ENCODE results near the gene SCYL3. TPM values are rescaled to one million over a fixed set of nuclear protein-coding genes. Genes with fewer than 3 reads are reported as not detected.
A peak's percentile ranks its signal among the peaks of the same experiment; 100 is the strongest.
"Not testable (repeated sequence)": the region's sequence is repeated elsewhere in the genome, so short reads cannot be mapped to it uniquely, and the experiment has no call there.

Gene SCYL3
- total and polyA plus RNA-seq, 2 donors = 7.5 to 20.1 TPM

DNA sequence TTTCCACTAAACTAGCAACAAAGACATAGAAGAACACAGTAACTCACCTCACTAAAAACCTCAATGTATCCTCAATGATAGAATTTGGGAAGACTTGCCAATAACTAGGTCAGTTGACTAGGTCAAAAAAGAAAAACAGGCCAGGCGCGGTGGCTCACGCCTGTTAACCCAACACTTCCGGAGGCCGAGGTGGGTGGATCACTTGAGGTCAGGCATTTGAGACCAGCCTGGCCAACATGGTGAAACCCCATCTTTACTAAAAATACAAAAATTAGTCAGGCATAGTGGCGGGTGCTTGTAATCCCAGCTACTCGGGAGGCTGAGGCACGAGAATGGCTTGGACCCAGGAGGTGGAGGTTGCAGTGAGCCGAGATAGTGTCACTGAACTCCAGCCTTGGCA, 24.5 kb upstream of the SCYL3 start:
- 96% methylated on average over 9 of the region's 9 CpGs for WGBS
- H3K4me1 ChIP-seq (ENCODE audit: insufficient read depth); H3K27ac ChIP-seq (ENCODE audit: low read depth): not testable (repeated sequence)

GRCh38 chr1:169915150-169915549, 21.5 kb upstream of the SCYL3 start:
- H3K27ac ChIP-seq (ENCODE audit: low read depth) = no peak overlapping the region
- H3K36me3 ChIP-seq (ENCODE audit: insufficient read depth) = no peaks in the 10 kb centered on the region
- 52% methylated on average over 15 of the region's 15 CpGs for WGBS
- no peak overlapping the region for H3K4me3 ChIP-seq (ENCODE audit: low read depth, low read length)
- no peak for DNase-seq (ENCODE audit: extremely low spot score)
- H3K4me1 ChIP-seq (ENCODE audit: insufficient read depth) = no peaks in the 10 kb centered on the region

More for the DNA sequence above, 24.5 kb upstream of the SCYL3 start:
- H3K4me3 ChIP-seq (ENCODE audit: low read depth, low read length); DNase-seq (ENCODE audit: extremely low spot score); H3K36me3 ChIP-seq (ENCODE audit: insufficient read depth): not testable (repeated sequence)

GRCh38 chr1:169914531-169914930, 20.8 kb upstream of the SCYL3 start:
- DNase-seq (ENCODE audit: extremely low spot score) = no peak
- Histone ChIP-seq H3K36me3 (ENCODE audit: insufficient read depth) (no peaks in the 10 kb centered on the region), H3K4me1 (ENCODE audit: insufficient read depth) (no peaks in the 10 kb centered on the region), H3K27ac (ENCODE audit: low read depth) (no peak overlapping the region), H3K4me3 (ENCODE audit: low read depth, low read length) (no peak overlapping the region)
- WGBS = 55% methylated on average over 3 of the region's 3 CpGs

DNA sequence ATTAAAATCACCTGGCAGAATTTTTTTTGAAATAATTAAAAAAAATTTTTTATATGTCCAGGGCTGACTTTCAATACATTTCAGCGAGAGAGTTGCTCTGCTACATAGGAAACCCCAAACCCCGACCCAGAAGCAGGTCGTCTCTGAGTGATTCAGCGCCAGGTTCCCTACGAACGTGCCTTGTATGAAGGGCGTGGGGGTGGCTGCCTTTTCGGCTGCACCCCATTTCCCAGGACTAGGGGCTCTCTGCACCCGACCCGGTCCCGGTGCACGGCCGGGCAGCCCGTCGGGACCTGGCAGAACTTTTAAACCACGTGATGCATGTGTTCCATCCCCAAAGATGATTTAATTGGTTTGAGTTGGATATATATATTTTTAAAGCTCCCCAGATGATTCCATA, 15.8 kb upstream of the SCYL3 start:
- Histone ChIP-seq H3K4me3 (ENCODE audit: low read depth, low read length) (no peak overlapping the region), H3K27ac (ENCODE audit: low read depth) (no peak overlapping the region), H3K4me1 (ENCODE audit: insufficient read depth) (no peaks in the 10 kb centered on the region), H3K36me3 (ENCODE audit: insufficient read depth) (no peaks in the 10 kb centered on the region)
- no peak for DNase-seq (ENCODE audit: extremely low spot score)
- WGBS = 89% methylated on average over 16 of the region's 16 CpGs

DNA sequence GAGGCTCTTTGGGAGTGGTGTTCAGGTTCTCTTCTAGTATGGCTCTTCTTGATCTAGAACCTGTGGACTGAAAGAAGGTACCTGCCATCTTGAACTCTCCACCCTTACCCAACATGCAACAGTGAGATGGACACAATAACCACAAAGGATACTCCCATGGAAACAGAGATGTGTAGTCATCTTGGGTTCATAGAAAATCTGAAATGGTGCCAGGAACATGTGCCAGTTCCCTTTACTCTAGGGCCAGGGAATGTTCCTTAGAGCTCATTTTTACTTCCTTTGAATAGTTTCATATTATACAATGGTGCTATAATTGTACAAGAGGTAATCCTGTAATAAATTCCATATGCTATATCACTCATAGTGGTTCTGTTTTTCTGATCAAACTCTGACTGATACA, 13.2 kb upstream of the SCYL3 start:
- no peaks in the 10 kb centered on the region for H3K4me1 ChIP-seq (ENCODE audit: insufficient read depth)
- H3K27ac ChIP-seq (ENCODE audit: low read depth) = no peak overlapping the region
- no peaks in the 10 kb centered on the region for H3K36me3 ChIP-seq (ENCODE audit: insufficient read depth)
- no peak for DNase-seq (ENCODE audit: extremely low spot score)
- no peak overlapping the region for H3K4me3 ChIP-seq (ENCODE audit: low read depth, low read length)

DNA sequence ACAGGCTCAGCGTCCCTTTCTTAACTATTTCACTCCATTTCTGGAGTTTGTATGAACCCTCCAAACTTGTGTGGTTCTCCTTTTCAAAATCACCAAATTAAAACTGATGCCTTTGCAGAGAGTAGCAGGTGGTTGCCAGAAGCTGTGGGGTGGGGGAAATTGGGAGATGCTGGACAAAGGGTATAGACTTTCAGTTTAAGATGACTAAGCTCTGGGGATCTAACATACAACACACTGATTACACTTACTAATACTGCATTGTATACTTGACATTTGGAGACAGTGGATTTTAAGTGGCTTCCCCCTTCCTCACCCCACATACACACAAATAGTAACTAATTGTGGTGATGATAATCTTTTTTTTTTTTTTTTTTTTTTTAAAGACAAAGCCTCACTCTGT, 11.1 kb upstream of the SCYL3 start:
- H3K4me1 ChIP-seq (ENCODE audit: insufficient read depth) = no peaks in the 10 kb centered on the region
- DNase-seq (ENCODE audit: extremely low spot score) = no peak
- H3K36me3 ChIP-seq (ENCODE audit: insufficient read depth) = no peaks in the 10 kb centered on the region
- WGBS = 85% methylated on average over 1 of the region's 1 CpG
- H3K4me3 ChIP-seq (ENCODE audit: low read depth, low read length) = no peak overlapping the region
- no peak overlapping the region for H3K27ac ChIP-seq (ENCODE audit: low read depth)

DNA sequence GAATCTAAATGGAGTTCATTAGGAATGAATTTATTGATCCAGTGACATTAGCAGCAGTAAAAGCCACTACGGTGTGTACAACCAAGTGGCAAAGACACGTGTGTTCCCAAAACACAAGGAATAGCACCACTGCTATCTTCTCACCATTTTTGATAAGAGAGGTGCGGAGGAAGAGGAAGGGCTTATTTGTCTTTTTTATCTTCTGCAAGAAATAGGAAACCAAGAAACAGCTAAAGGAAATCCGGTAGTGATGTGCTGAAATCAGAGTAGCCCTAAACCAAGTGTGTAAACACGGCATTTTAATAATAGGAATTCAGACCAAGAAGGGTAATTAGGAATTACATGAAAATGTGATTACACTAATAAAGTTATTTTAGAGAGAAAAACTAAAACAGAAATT, 9.1 kb upstream of the SCYL3 start:
- WGBS = 37% methylated on average over 5 of the region's 5 CpGs
- no peak overlapping the region for H3K4me3 ChIP-seq (ENCODE audit: low read depth, low read length)
- H3K36me3 ChIP-seq (ENCODE audit: insufficient read depth) = no peaks in the 10 kb centered on the region
- no peaks in the 10 kb centered on the region for H3K4me1 ChIP-seq (ENCODE audit: insufficient read depth)
- H3K27ac ChIP-seq (ENCODE audit: low read depth) = no peak overlapping the region
- DNase-seq (ENCODE audit: extremely low spot score) = no peak

GRCh38 chr1:169901115-169901514, 7.4 kb upstream of the SCYL3 start:
- H3K27ac ChIP-seq (ENCODE audit: low read depth) = no peak overlapping the region
- no peaks in the 10 kb centered on the region for H3K36me3 ChIP-seq (ENCODE audit: insufficient read depth)
- no peak for DNase-seq (ENCODE audit: extremely low spot score)
- no peak overlapping the region for H3K4me3 ChIP-seq (ENCODE audit: low read depth, low read length)
- H3K4me1 ChIP-seq (ENCODE audit: insufficient read depth) = no peaks in the 10 kb centered on the region

DNA sequence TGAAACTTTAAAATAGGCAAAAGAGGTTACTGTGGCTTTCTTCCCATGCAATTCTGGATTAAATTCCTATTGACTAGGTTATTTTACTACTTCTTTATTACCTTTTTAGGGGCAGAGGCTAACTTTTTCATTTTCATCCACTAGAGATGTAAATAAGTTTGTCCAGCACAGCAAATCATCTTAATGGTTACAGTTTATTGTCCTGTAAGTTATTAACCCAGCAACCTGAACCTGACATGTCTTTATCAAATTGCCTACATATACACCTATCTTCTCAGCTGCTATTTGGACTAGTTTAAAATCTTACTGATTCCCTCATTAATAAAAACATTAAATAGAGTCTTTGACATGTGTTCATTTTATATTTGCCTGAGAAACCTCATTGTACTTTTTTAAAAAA, 6.9 kb upstream of the SCYL3 start:
- Histone ChIP-seq H3K27ac (ENCODE audit: low read depth) (no peak overlapping the region), H3K4me1 (ENCODE audit: insufficient read depth) (no peaks in the 10 kb centered on the region), H3K4me3 (ENCODE audit: low read depth, low read length) (no peak overlapping the region), H3K36me3 (ENCODE audit: insufficient read depth) (no peaks in the 10 kb centered on the region)
- no peak for DNase-seq (ENCODE audit: extremely low spot score)

DNA sequence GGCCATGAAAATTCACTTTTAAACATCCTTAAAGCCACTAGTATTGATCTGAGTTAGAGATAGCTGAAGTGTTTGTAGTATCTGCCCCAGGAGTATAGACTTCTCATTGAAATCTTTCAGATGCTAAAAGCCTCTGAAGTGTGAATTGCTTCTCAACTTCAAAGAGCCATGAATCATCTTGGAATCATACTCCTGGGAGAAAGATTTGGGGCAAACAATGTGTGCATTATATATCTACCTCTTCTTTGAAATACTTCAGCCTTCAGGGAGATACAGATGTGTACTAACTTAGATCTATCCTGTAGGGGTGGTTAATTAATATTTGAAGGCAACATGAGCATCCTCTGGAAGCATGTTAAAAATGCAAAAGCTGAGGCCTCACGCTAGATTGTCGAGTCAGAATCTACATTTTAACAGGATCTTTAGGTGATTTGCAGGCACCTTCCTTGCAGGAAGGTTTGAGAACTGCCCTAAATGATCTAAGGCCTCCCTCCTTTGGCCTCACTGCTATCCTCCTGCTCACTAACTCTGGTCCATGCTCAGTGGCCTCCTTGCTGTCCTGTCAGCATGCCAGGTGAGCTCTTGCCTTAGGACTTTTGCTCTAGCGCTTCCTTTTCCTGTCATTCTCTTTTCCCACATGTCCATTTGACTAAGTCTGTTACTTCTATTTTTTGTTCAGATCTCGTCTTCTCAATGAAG, 6.0 kb upstream of the SCYL3 start:
- 63% methylated on average over 4 of the region's 4 CpGs for WGBS
- Histone ChIP-seq H3K4me1 (ENCODE audit: insufficient read depth) (no peaks in the 10 kb centered on the region), H3K4me3 (ENCODE audit: low read depth, low read length) (no peak overlapping the region), H3K27ac (ENCODE audit: low read depth) (no peak overlapping the region), H3K36me3 (ENCODE audit: insufficient read depth) (no peaks in the 10 kb centered on the region)
- DNase-seq (ENCODE audit: extremely low spot score) = no peak

DNA sequence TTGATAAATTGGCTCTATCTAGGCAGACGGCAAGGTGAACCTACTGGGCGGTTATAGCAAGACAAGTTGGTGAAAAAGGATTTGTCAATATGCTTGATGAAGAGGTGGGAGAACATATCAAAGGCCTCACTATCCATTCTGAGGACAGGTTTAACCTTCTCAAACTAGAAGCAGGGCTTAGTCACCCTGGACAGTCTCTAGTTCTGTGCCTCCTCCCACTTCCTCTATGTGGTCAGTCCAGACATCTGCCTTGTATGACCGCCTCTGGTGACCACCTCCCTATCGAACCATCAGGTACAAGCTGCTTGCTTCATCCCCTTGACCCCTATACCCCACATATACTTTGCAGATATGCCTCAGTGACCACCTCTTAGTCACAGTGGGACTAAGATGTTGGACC, 2.3 kb upstream of the SCYL3 start:
- no peak overlapping the region for H3K4me3 ChIP-seq (ENCODE audit: low read depth, low read length)
- DNase-seq (ENCODE audit: extremely low spot score) = no peak
- H3K27ac ChIP-seq (ENCODE audit: low read depth) = no peak overlapping the region
- no peaks in the 10 kb centered on the region for H3K36me3 ChIP-seq (ENCODE audit: insufficient read depth)
- 87% methylated on average over 4 of the region's 4 CpGs for WGBS
- H3K4me1 ChIP-seq (ENCODE audit: insufficient read depth) = peaks cover 3% of the 10 kb centered on the region

DNA sequence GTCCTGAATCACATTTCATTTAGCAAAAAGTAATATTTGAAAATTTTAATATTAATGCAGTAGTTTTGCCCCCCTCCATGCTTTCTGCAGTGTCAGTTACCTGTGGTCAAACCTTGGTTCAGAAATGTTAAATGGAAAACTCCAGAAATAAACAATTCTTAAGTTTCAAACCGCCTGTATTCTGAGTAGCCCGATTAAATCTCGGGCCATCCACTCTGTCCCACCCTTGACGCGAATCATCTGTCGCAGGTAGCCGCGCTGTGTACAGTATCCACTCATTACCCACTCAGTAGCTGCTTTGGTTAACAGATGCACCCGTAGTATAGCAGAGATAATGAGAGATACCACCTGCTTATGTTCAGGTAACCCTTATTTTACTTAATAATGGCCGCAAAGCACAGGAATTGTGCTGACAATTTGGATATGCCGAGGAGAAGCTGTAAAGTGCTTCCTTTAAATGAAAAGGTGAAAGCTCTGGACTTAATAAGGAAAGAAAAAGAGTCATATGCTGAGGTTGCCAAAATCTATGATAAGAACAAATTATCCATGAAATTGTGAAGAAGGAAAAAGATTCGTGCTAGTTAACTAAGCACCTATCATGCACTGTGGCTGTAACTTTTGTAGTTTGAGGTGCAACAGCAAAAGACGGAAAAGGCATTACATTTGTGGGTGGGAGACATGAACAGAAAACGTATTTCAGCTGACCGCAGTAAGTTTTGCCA, 889 bp upstream of the SCYL3 start:
- Histone ChIP-seq H3K27ac (ENCODE audit: low read depth) (peak overlapping the region; percentile 11), H3K4me3 (ENCODE audit: low read depth, low read length) (peak overlapping the region; percentile 4), H3K36me3 (ENCODE audit: insufficient read depth) (no peaks in the 10 kb centered on the region), H3K4me1 (ENCODE audit: insufficient read depth) (peaks cover 3% of the 10 kb centered on the region)
- DNase-seq (ENCODE audit: extremely low spot score) = no peak
- WGBS = 35% methylated on average over 15 of the region's 15 CpGs

GRCh38 chr1:169892927-169893644, 610 bp downstream of the SCYL3 start:
- under 1% methylated on average over 51 of the region's 51 CpGs for WGBS
- no peaks in the 10 kb centered on the region for H3K36me3 ChIP-seq (ENCODE audit: insufficient read depth)
- H3K27ac ChIP-seq (ENCODE audit: low read depth) = peak overlapping the region; percentile 99
- DNase-seq (ENCODE audit: extremely low spot score) = peak; percentile 28
- H3K4me3 ChIP-seq (ENCODE audit: low read depth, low read length) = peak overlapping the region; percentile 98
- peaks cover 3% of the 10 kb centered on the region for H3K4me1 ChIP-seq (ENCODE audit: insufficient read depth)

Measured in urinary bladder (tissue), 4 donors.